Measurements from ENCODE around the gene BAIAP3.

DNA sequence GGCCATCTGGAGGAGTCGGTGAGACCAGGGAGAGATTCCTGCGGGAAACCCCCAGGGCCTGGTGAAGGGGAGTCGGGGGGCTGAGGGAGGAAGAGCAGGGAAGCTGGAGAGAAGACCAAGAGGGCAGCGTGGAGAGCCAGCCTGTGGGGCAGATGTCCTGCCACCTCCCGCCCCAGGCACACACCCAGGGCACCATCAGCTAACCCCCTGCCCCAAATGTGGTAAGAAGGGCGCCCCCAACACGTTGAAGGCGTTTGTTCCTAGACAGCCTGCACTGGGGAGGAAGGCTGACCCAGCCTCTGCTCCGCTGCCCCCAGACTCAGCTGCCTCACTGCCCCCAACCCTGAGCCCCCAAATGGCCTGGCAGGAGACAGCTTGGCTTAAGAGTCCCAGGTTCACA, 1.3 kb downstream of the BAIAP3 start:
- TF ChIP-seq, protein P1, sequence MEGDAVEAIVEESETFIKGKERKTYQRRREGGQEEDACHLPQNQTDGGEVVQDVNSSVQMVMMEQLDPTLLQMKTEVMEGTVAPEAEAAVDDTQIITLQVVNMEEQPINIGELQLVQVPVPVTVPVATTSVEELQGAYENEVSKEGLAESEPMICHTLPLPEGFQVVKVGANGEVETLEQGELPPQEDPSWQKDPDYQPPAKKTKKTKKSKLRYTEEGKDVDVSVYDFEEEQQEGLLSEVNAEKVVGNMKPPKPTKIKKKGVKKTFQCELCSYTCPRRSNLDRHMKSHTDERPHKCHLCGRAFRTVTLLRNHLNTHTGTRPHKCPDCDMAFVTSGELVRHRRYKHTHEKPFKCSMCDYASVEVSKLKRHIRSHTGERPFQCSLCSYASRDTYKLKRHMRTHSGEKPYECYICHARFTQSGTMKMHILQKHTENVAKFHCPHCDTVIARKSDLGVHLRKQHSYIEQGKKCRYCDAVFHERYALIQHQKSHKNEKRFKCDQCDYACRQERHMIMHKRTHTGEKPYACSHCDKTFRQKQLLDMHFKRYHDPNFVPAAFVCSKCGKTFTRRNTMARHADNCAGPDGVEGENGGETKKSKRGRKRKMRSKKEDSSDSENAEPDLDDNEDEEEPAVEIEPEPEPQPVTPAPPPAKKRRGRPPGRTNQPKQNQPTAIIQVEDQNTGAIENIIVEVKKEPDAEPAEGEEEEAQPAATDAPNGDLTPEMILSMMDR (IDR thresholded peaks at IDR 0.05 in 4 of 5, conservative IDR thresholded peaks at IDR 0.05 in 1 of 5), result no peak
- no peak for TF ChIP-seq POLR2A (IDR thresholded peaks at IDR 0.05)
